Measurements from ENCODE around the gene PPARG.

PPARG gene

GRCh38 chr3:12345141-12345561, 56.3 kb downstream of the PPARG start:
- peak; percentile 20 for DNase-seq (ENCODE audit: low read depth)

GRCh38 chr3:12345584-12346494, 57.0 kb downstream of the PPARG start:
- DNase-seq (ENCODE audit: low read depth) = no peak

DNA sequence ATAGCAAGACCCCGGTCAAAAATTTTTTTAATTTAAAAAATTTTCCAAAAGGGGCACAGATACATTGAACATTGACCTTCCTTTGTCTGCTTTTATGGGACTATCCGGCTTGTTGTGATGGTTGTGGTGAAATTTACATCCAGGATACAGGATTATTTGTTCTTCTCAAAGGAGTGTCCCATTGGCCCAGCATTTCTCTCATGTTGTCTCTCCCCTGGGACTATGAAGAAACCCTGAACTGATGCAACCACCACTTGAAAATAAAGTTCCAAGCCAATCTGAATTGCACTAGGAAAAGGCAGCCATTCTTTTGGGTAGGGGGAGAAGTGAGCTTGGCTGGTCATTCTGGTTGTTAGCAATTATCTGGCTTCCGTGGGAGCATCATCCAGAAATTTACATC, 58.4 kb downstream of the PPARG start:
- DNase-seq (ENCODE audit: low read depth) = no peak

DNA sequence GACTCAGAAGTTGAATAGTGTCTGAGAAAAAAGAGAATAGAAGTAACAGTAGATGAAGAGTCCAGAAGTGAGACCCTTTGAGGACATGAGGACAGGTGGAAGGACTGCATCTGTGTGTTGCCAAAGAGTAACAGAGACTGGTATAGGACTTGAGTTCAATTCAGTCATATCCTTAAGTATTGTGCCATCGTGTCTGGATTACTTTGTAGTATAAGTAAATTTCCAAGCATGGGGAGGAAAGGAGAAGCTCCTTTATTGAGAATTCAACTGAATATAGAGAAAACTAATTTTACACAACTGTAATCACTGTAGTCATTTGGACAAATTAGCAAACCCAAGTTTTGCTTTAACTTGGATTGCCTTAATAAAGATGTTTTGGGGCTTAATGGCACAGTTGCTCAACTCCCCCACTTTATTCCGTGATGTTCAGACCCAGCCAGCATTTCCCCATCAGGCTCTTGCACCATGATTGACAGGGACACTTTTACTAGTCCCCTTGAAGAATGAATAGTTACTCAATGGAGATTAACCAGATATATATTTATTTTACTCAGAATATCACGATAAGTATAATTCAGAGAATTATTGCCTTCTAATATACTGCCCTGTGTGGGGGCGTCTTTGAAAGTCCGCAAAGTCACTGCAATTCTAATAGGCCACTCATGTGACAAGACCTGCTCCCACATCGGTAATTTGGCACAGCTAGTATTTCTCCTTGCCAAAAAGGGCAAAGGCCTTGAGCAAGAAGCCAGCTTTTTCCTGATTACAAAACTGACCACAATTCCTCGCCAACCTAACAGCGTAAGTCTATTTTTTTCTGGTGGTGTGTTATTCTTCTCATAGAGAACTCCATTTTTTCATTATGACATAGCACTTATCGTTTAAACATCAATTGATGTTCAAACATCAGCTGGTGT, 61.3 kb downstream of the PPARG start:
- DNase-seq (ENCODE audit: low read depth) = no peak

GRCh38 chr3:12351145-12351544, 62.3 kb downstream of the PPARG start:
- no peak for DNase-seq (ENCODE audit: low read depth)

- DNase-seq (ENCODE audit: low read depth) = no peak
Observed at GRCh38 chr3:12352253-12352652, 63.4 kb downstream of the PPARG start.

DNA sequence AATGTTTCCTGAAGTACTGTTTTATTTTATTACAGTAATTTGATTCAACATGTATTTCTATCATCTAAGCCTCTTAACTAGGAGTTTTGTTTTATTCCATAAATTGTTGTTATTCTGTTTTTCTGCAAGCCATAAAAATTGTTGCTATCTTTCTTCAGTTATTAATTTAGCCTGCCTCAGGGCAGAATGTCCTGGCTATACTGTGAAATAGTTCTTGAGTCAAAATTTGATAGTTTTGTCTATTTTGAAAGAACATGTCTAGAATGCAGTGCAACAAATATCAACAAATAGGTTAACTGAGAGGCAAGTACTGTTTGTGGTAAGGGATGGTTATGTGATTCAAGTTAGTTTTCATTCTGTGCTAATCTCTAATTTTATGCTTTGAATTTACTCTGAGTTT, 63.9 kb downstream of the PPARG start:
- no peak for DNase-seq (ENCODE audit: low read depth)

DNA sequence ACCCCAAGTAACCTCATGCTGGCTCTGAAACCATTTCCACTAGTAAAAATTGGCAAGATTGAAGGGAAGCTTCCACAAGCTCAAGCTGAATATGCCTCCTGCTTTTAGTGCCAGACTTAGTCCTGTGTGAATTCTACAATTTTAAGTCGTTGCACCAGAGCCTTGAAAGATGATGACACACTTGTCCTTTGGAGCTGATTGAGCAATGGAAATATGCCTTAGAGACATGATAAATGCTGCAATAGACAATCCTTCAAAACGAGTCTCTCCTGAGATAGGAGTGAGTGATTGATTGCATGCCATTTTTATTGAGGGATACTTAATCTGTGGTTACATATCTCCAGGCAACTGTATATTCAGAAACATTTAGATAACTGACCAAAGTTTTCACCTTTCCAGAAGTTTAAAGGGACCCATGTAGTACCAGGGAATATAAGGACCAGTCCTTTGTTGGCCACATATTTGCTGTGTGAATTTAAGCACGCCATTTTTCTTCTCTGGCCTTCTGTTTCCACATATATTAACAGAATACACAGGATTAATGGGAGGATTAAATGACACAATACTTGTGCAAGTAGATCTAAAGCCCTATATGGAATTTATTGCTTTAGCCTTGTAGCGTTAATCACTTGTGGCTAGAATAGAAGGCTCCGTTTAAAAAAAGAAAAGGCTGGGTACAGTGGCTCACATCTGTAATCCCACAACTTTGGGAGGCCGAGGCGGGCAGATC, 65.1 kb downstream of the PPARG start:
- peak; percentile 12 for DNase-seq (ENCODE audit: low read depth)

DNA sequence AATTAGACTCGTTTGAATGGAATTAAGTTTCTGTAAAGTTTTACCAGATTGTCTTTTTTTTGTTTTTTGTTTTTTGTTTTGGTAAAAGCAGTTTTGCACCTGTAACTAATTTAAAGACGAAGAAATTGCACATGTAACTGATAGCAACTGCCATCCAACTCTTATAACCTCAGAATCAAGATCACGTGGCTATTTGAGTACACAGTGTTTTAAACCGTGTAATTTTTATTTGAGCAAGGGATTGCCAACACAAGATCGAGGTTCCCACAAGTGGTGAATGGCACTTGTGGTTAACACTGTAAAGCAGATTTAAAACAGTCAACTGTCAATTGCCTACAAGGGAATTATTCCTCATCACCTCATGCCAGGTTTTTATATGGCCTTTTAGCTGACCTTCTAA, 67.3 kb downstream of the PPARG start:
- DNase-seq (ENCODE audit: low read depth) = no peak

GRCh38 chr3:12356996-12357395, 68.1 kb downstream of the PPARG start:
- DNase-seq (ENCODE audit: low read depth) = no peak

GRCh38 chr3:12357456-12357855, 68.6 kb downstream of the PPARG start:
- DNase-seq (ENCODE audit: low read depth) = no peak

- no peak for DNase-seq (ENCODE audit: low read depth)
Observed at GRCh38 chr3:12363397-12364195, 74.7 kb downstream of the PPARG start.

- no peak for DNase-seq (ENCODE audit: low read depth)
Observed at GRCh38 chr3:12367346-12367745, 78.5 kb downstream of the PPARG start.

- DNase-seq (ENCODE audit: low read depth) = no peak
Observed at GRCh38 chr3:12369029-12369428, 80.2 kb downstream of the PPARG start.

- DNase-seq (ENCODE audit: low read depth) = no peak
Observed at GRCh38 chr3:12369598-12369997, 80.7 kb downstream of the PPARG start.

GRCh38 chr3:12370758-12371157, 81.9 kb downstream of the PPARG start:
- DNase-seq (ENCODE audit: low read depth) = no peak

DNA sequence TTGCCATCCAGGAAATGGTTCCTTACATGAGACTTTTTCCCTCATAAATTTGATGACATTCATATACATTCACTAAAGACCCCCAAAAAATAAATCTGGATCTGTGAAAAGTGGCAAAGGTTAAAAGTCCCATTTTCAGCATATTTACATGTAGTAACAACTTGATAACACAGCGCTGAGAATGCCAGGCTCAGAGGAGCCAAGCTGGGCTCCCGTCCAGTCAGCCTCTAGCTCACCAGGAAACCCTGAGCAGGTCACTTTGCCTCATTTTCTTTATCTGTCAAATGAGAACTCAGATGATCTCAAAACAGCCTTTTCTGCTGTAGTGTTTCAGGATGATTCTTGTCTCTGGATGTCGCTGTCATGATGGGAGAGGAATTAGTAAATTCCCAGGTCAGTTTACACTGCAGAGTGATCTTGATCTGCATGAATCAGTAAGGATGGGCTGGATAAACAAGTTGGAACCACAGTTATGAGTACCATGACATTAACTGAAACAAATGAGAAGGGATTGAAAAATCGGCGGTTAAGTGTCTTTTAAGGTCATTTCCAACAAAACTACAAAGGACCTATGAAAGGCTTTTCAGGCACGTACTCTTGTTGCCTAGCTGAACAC, 82.8 kb downstream of the PPARG start:
- no peak for DNase-seq (ENCODE audit: low read depth)

DNA sequence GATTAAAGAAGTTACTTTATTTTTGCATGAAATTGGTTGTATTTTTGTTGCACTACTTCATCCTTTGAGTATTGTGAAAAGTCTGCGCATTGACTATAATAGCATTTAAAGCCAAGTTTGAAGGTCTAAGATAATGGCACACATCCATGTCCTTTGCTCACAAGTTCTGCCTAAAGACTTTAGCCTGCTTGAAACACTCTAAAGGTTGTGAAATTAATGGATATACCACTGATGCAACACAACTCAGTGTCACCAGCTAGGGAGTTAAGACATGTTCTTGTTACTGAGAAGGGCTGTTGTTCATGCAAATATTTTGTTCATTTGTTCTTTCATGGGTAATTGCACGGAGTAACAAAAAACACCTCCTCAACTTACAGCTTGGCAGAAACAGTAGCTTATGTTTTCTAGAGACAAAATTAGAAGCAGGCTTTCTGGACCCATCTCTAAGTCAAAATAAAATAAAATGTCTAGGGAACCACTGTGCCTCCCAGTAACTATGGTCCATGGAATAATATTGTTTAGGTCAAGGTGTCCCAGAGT, 83.9 kb downstream of the PPARG start:
- DNase-seq (ENCODE audit: low read depth) = no peak

DNA sequence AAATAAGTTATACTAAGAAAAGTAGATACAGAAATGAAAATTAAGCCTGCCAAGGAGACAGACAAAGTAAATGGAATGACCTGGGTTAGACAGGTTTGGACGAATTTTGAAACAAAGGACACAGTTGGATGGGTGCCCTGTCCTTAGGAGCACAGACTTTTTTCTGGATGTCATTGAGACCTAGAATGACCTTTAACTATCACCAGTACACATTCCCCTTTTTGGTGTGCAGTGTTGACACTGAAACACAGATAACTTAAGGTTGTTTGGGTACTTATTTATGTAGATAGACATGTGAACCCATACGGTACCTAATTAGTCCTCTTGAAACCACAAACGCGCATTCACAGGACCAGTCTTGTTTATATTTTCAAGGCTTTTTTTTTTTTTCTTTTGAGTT, 86.7 kb downstream of the PPARG start:
- DNase-seq (ENCODE audit: low read depth) = no peak

DNA sequence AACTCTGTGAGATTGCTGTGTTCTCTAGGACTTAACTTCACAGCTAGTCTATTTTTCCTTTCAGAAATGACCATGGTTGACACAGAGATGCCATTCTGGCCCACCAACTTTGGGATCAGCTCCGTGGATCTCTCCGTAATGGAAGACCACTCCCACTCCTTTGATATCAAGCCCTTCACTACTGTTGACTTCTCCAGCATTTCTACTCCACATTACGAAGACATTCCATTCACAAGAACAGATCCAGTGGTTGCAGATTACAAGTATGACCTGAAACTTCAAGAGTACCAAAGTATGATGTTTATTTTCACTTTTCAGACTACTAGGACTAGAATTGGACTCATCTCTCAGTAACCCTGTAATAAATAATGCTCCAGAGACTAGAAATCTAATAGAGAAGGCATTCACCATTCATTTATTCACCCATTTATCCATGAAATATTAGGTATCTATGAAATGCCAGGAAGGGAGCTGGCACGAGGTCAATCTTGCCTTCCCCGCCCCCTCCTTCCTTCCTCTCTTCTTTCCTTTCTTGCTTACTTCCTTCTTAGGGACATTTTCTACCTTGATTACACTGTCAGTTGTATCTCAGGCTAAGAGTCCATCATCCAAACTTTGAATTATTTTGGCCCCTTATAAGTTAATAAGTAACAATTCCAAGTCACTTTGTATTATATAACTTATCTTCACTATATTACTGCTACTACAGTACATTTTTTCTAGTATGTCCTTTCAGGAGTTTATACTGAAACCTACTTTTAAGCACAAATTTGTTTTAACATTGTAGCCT, 91.0 kb downstream of the PPARG start:
- DNase-seq (ENCODE audit: low read depth) = no peak

Measured in GM04503 (cell line).